HepG2 (cell line): ENCODE measurements around the gene NUFIP2. TPM values are rescaled to one million over a fixed set of nuclear protein-coding genes. Genes with fewer than 3 reads are reported as not detected.
A peak's percentile ranks its signal among the peaks of the same experiment; 100 is the strongest.

Source experiments
- ATAC-seq: fragments of 200-7000 bp; cut with Tn5 transposase; 3 replicates; pipeline ENCODE4 v1.9.1; 2020; ENCODE audit warnings: mild to moderate bottlenecking, moderate library complexity
- BruUV-seq: library from RNA; stranded (reverse); fragments of 400-500 nt; replicated peaks from 2 replicates; lab custom pipeline; 2021; lab: Mats Ljungman, UMichigan
- CTCF ChIA-PET: fragments of 300-600 bp; formaldehyde crosslinking; extraction: SDS; loops from one replicate; lab custom pipeline; 2021; ENCODE audit warnings: low total read pairs, inconsistent platforms, low intra/inter-chr PET ratio; lab: Yijun Ruan, JAX
- POLR2A ChIA-PET: fragments of 350-600 bp; sonication (Branson Sonifier 250); formaldehyde crosslinking; loops from one replicate; lab custom pipeline; 2020; ENCODE audit warnings: antibody characterized with exemption, inconsistent platforms; lab: Yijun Ruan, JAX
- DNase-seq: peaks from one replicate; pipeline ENCODE4 v3.0.0-alpha.2; 2015; ENCODE audit warnings: low spot score
- FAIRE-seq: peaks from 3 replicates; lab custom pipeline; 2011; peaks lifted over from hg19 to GRCh38; lab: Jason Lieb, UNC
- H2AFZ ChIP-seq: one replicate; pipeline ENCODE4 v1.6.1; 2011; ENCODE audit warnings: low read length, inconsistent platforms
- H3K27ac ChIP-seq: fragments of 300-600 bp; 3 replicates; pipeline ENCODE4 v1.8.0; 2011; ENCODE audit warnings: mixed run types, mild to moderate bottlenecking, mixed read lengths, low read length, inconsistent platforms; ENCODE audit not compliant: insufficient read depth; ENCODE audit errors: extremely low read length
- H3K27me3 ChIP-seq, 2 experiments: fragments of 200-600 bp in 1 of 2; 2 replicates in 1 of 2; 3 replicates in 1 of 2; pipeline versions ENCODE4 v1.6.0 to v1.8.0; 2011; ENCODE audit warnings: low read length in 2 of 2, mild to moderate bottlenecking in 2 of 2, moderate library complexity in 2 of 2, inconsistent platforms in 1 of 2; ENCODE audit not compliant: insufficient read depth in 2 of 2, control insufficient read depth in 1 of 2
- H3K36me3 ChIP-seq, 2 experiments: fragments of 200-600 bp in 1 of 2; replicated peaks in 1 of 2; 2 replicates in 1 of 2; 3 replicates in 1 of 2; pipeline versions ENCODE4 v1.5.1 to v1.8.0; 2011; ENCODE audit warnings: low read length in 2 of 2, inconsistent platforms in 1 of 2; ENCODE audit not compliant: insufficient read depth in 2 of 2, control insufficient read depth in 1 of 2
- H3K4me1 ChIP-seq: 2 replicates; pipeline ENCODE4 v1.5.1; 2012; ENCODE audit warnings: low read length, inconsistent platforms; ENCODE audit not compliant: insufficient read depth
- H3K4me2 ChIP-seq: 2 replicates; pipeline ENCODE4 v1.6.0; 2011; ENCODE audit warnings: low read depth, low read length, inconsistent platforms
- H3K4me3 ChIP-seq, 3 experiments: fragments of 200-600 bp in 1 of 3; sonication (generic), shearing (Covaris generic) in 1 of 3; replicated peaks in 1 of 3; 2 replicates each; pipeline ENCODE4 v1.5.1; 2011 to 2016; ENCODE audit warnings: low read length in 3 of 3, inconsistent platforms in 2 of 3, low read depth in 2 of 3, mild to moderate bottlenecking in 2 of 3, control low read depth in 1 of 3, mixed read lengths in 1 of 3; ENCODE audit not compliant: insufficient read depth in 1 of 3
- H3K79me2 ChIP-seq: one replicate; pipeline ENCODE4 v1.6.1; 2011; ENCODE audit warnings: low read length, inconsistent platforms; ENCODE audit not compliant: insufficient read depth
- H3K9ac ChIP-seq: 2 replicates; pipeline ENCODE4 v1.6.0; 2011; ENCODE audit warnings: mild to moderate bottlenecking, low read depth, low read length, inconsistent platforms; ENCODE audit not compliant: insufficient read depth
- H3K9me3 ChIP-seq: 2 replicates; pipeline ENCODE4 v1.5.1; 2012; ENCODE audit warnings: mild to moderate bottlenecking, low read length
- H4K20me1 ChIP-seq: 2 replicates; pipeline ENCODE4 v1.6.0; 2011; ENCODE audit warnings: inconsistent platforms, mild to moderate bottlenecking, low read length, moderate library complexity; ENCODE audit not compliant: insufficient read depth
- ESRRA ChIP-seq: sonication (generic); formaldehyde crosslinking; IDR thresholded peaks from 2 replicates; pipeline ENCODE4 v1.5.1; 2020; ENCODE audit warnings: mild to moderate bottlenecking, low read depth, missing genetic modification reagents
- FOXP1 ChIP-seq, 2 experiments: fragments of 450-650 bp in 1 of 2; IDR thresholded peaks; 2 replicates each; pipeline ENCODE4 v1.6.1; 2017 to 2018; ENCODE audit warnings: antibody characterized with exemption in 1 of 2
- HMG20A ChIP-seq: IDR thresholded peaks from 2 replicates; pipeline ENCODE4 v1.6.1; 2016; ENCODE audit warnings: borderline replicate concordance
- HNF4A ChIP-seq: sonication (generic); formaldehyde crosslinking; IDR thresholded peaks from 2 replicates; pipeline ENCODE4 v1.4.0; 2020; ENCODE audit warnings: missing genetic modification reagents
- HNF4G ChIP-seq, 2 experiments: sonication (generic) in 1 of 2; formaldehyde crosslinking in 1 of 2; IDR thresholded peaks; 2 replicates each; pipeline versions ENCODE4 v1.4.0 to v1.6.1; 2011 to 2020; ENCODE audit warnings: borderline replicate concordance in 2 of 2, low read depth in 2 of 2, mild to moderate bottlenecking in 2 of 2, low read length in 1 of 2, missing genetic modification reagents in 1 of 2, moderate library complexity in 1 of 2
- MED13 ChIP-seq: sonication (generic); formaldehyde crosslinking; IDR thresholded peaks from 2 replicates; pipeline ENCODE4 v1.5.0; 2020; ENCODE audit warnings: missing genetic modification reagents
- MIXL1 ChIP-seq: IDR thresholded peaks from 2 replicates; pipeline ENCODE4 v1.6.1; 2016
- NR2F1 ChIP-seq, 2 experiments: fragments of 450-650 bp in 1 of 2; formaldehyde crosslinking in 1 of 2; IDR thresholded peaks; 2 replicates each; pipeline versions ENCODE4 v1.5.0 to v1.6.1; 2016 to 2020; ENCODE audit warnings: mild to moderate bottlenecking in 1 of 2, missing compliant biosample characterization in 1 of 2, missing genetic modification reagents in 1 of 2, moderate library complexity in 1 of 2
- RCOR2 ChIP-seq: IDR thresholded peaks from 2 replicates; pipeline ENCODE4 v1.6.1; 2016; ENCODE audit warnings: missing biosample characterization, missing genetic modification reagents
- REXO4 ChIP-seq: sonication (generic); formaldehyde crosslinking; IDR thresholded peaks from 2 replicates; pipeline ENCODE4 v1.8.0; 2022; ENCODE audit warnings: missing genetic modification reagents, mild to moderate bottlenecking, borderline replicate concordance
- RXRB ChIP-seq: IDR thresholded peaks from 2 replicates; pipeline ENCODE4 v1.6.1; 2016; ENCODE audit warnings: borderline replicate concordance, missing genetic modification reagents, missing compliant biosample characterization
- SETDB1 ChIP-seq: sonication (generic); formaldehyde crosslinking; IDR thresholded peaks from 2 replicates; pipeline ENCODE4 v1.5.1; 2020; ENCODE audit warnings: missing genetic modification reagents, mild to moderate bottlenecking, borderline replicate concordance
- ZKSCAN1 ChIP-seq: fragments of 150-350 bp; IDR thresholded peaks from 2 replicates; pipeline ENCODE4 v1.6.1; 2014; ENCODE audit warnings: low read length
- ZNF12 ChIP-seq: sonication (generic); formaldehyde crosslinking; IDR thresholded peaks from 2 replicates; pipeline ENCODE4 v1.5.0; 2020; ENCODE audit warnings: missing genetic modification reagents
- ZNF280D ChIP-seq: sonication (generic); formaldehyde crosslinking; IDR thresholded peaks from 2 replicates; pipeline ENCODE4 v1.5.1; 2020; ENCODE audit warnings: mild to moderate bottlenecking, missing genetic modification reagents
- ZNF609 ChIP-seq: sonication (generic); formaldehyde crosslinking; IDR thresholded peaks from 2 replicates; pipeline ENCODE4 v1.4.0; 2020; ENCODE audit warnings: mild to moderate bottlenecking, missing genetic modification reagents, borderline replicate concordance
- ZNF660 ChIP-seq: sonication (generic); formaldehyde crosslinking; IDR thresholded peaks from 2 replicates; pipeline ENCODE4 v1.5.1; 2020; ENCODE audit warnings: mild to moderate bottlenecking, low read depth, missing genetic modification reagents, borderline replicate concordance
- WGBS: methylation state at CpG from one replicate; pipeline ENCODE4 v1.1.6; 2017; ENCODE audit warnings: low lambda C conversion rate; 5-methylcytosine and 5-hydroxymethylcytosine counted together
- in situ Hi-C: cut with HindIII; loops from 2 replicates; pipeline ENCODE4 v1.10.0; 2017; ENCODE audit warnings: low pct_unique_long_range_greater_than_20kb; ENCODE audit not compliant: extremely low pct_ligation_motif_present
- intact Hi-C: fragments of 100-400 bp; cut with micrococcal nuclease; formaldehyde crosslinking; loops from one replicate; pipeline ENCODE4 v1.10.0; 2022; ENCODE audit not compliant: unreplicated experiment
- polyA plus RNA-seq, 8 experiments: library from polyadenylated mRNA; depleted of rRNA in 3 of 8; stranded (reverse) in 7 of 8; unstranded in 1 of 8; fragments of >200 nt; fragmentation: Illumina TruSeq in 4 of 8; extraction: Trizol in 4 of 8; gene quantifications; 2 replicates each; pipeline versions ENCODE4 v1.2.1 to v1.2.3, GENCODE V29; 2011 to 2016; ENCODE audit warnings: low read depth in 4 of 8, missing spikeins in 1 of 8, mixed read lengths in 1 of 8; ENCODE audit not compliant: insufficient read depth in 1 of 8
- total RNA-seq, 5 experiments: library from RNA; depleted of rRNA; stranded (reverse); fragments of >200 nt; fragmentation: Illumina TruSeq; extraction: Trizol; gene quantifications; 2 replicates each; pipeline ENCODE4 v1.2.3, GENCODE V29; 2016; ENCODE audit warnings: low read depth in 1 of 5

Gene NUFIP2
- total and polyA plus RNA-seq, 2 of the 13 experiments (the other 11 are each of a cell fraction or from before 2014, with no cell fraction given): 10.3 to 30.8 TPM

- FAIRE-seq (peak; percentile 12), ATAC-seq (peak; percentile 85), DNase-seq (peak; percentile 68)
- Histone ChIP-seq H2AFZ (no peak overlapping the region), H3K36me3 (peaks cover 5 to 28% of the 10 kb centered on the region in 2 experiments), H3K79me2 (peaks cover 82% of the 10 kb centered on the region), H3K4me3 (no peak overlapping the region), H3K4me1 (peaks cover 57% of the 10 kb centered on the region), H3K27ac (peak overlapping the region; percentile 3), H3K4me2 (no peak overlapping the region), H3K9me3 (no peaks in the 10 kb centered on the region), H3K27me3 (no peaks in the 10 kb centered on the region), H4K20me1 (peaks cover 68% of the 10 kb centered on the region), H3K9ac (no peak overlapping the region)
- POLR2A ChIA-PET: interaction anchor here (1.1 to 1.7 kb wide), 2 partner anchors 20 to 96 kb away, joined by 3 to 20 read pairs; partner anchors contain the start of gene NUFIP2
- intact Hi-C loops: no loop called here
- 11% methylated on average over 1 of the region's 1 CpG for WGBS
- CTCF ChIA-PET: no interaction called here
- in situ Hi-C loops: no loop called here
- no TSS peak for BruUV-seq
- TF ChIP-seq HNF4A (CRISPR knock-in tag) (peak; percentile 72), RCOR2 (CRISPR knock-in tag) (0 out of 2 replicates have a peak, but pooled peaks have one; percentile 36), ZNF609 (peak; percentile 67; the same call in 1 of the 2 replicates), HNF4G (IDR thresholded peaks at IDR 0.05; ENCODE audit: borderline replicate concordance, low read depth, low read length) (peak; percentile 71), HNF4G (CRISPR knock-in tag; IDR thresholded peaks at IDR 0.05; ENCODE audit: borderline replicate concordance, low read depth) (no peak), ZNF12 (CRISPR knock-in tag) (peak; percentile 40; the same call in 1 of the 2 replicates), MIXL1 (CRISPR knock-in tag) (peak; percentile 70; the same call in 1 of the 2 replicates), FOXP1 (IDR thresholded peaks at IDR 0.05) (no peak), FOXP1 (CRISPR knock-in tag; IDR thresholded peaks at IDR 0.05) (peak; percentile 73), NR2F1 (CRISPR knock-in tag; IDR thresholded peaks at IDR 0.05) (peak; percentile 28 to 44; a peak in 1 of 4 replicates), ESRRA (0 out of 2 replicates have a peak, but pooled peaks have one; percentile 24), ZNF660 (CRISPR knock-in tag) (no peak), REXO4 (CRISPR knock-in tag) (no peak), MED13 (CRISPR knock-in tag) (no peak), SETDB1 (CRISPR knock-in tag) (no peak), RXRB (peak; percentile 21; the same call in 1 of the 2 replicates), ZKSCAN1 (no peak), ZNF280D (CRISPR knock-in tag) (0 out of 2 replicates have a peak, but pooled peaks have one; percentile 35), HMG20A (peak; percentile 11; the same call in 1 of the 2 replicates)
These were observed 20.0 kb downstream of the NUFIP2 start for GRCh38 chr17:29273924-29274323.
